ENCODE data around the gene CNTN4. TPM values are rescaled to one million over a fixed set of nuclear protein-coding genes. Genes with fewer than 3 reads are reported as not detected.

CNTN4 gene
- total RNA-seq, 1 experiment from 2014 or later: 2.9 TPM

DNA sequence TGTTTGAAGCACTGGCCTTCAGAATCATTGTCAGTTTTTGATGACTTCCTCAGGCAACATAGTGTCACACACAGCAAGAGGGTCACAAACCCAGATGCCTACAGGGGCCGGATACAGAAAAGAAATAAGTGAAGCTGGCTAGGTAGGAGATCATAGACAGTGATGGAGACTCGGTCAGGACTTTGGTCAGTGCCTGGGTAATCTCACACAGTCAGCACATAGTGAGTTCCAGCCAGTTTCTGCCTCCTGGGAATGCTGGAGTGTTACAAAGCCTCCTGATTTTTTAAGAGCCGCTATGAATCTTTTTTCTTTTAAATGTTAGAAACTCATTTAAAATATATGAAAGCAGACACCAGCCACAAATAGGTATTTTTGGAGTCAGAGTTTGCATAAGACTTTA is 612.4 kb downstream of the CNTN4 start:
- Mint-ChIP-seq H3K9me3 (ENCODE audit: low read depth, unreplicated experiment) (no peaks in the 10 kb centered on the region), H3K27me3 (ENCODE audit: unreplicated experiment) (no peaks in the 10 kb centered on the region), H3K4me1 (ENCODE audit: low read depth, unreplicated experiment) (no peaks in the 10 kb centered on the region), H3K27ac (ENCODE audit: unreplicated experiment) (no peak overlapping the region), H3K4me3 (ENCODE audit: low read depth, unreplicated experiment) (no peak overlapping the region), H3K36me3 (ENCODE audit: insufficient read depth, unreplicated experiment) (no peaks in the 10 kb centered on the region)
- CTCF ChIA-PET: no interaction called here
- intact Hi-C loops (cut with micrococcal nuclease; ENCODE audit: unreplicated experiment): no loop called here
- BruUV-seq (replicated peaks): no TSS peak
- DNase-seq: no peak
- TF ChIP-seq, protein P1, sequence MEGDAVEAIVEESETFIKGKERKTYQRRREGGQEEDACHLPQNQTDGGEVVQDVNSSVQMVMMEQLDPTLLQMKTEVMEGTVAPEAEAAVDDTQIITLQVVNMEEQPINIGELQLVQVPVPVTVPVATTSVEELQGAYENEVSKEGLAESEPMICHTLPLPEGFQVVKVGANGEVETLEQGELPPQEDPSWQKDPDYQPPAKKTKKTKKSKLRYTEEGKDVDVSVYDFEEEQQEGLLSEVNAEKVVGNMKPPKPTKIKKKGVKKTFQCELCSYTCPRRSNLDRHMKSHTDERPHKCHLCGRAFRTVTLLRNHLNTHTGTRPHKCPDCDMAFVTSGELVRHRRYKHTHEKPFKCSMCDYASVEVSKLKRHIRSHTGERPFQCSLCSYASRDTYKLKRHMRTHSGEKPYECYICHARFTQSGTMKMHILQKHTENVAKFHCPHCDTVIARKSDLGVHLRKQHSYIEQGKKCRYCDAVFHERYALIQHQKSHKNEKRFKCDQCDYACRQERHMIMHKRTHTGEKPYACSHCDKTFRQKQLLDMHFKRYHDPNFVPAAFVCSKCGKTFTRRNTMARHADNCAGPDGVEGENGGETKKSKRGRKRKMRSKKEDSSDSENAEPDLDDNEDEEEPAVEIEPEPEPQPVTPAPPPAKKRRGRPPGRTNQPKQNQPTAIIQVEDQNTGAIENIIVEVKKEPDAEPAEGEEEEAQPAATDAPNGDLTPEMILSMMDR (IDR thresholded peaks at IDR 0.05; ENCODE audit: unreplicated experiment): no peak

DNA sequence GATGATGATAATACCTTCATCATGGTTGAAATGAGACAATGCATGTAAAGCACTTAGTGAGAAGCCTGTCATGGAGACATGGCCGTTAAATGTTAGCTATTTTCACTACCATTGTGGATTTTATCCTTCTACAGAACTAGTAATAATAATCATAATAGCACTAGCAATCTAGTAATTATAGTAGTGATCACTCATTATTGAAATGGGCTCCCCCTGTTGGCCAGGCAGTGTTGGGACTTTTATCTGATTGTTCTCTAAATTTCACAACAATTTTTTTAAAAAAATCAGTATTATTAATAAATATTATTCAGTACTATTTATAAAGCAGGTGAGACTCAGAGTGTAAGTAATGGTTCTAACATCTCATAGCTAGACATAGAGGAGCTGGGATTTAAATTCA is 615.3 kb downstream of the CNTN4 start:
- no peak overlapping the region for H3K27ac Mint-ChIP-seq (ENCODE audit: unreplicated experiment)
- H3K27me3 Mint-ChIP-seq (ENCODE audit: unreplicated experiment): no peaks in the 10 kb centered on the region
- TF ChIP-seq, protein P1 (IDR thresholded peaks at IDR 0.05; ENCODE audit: unreplicated experiment): no peak
- H3K4me1 Mint-ChIP-seq (ENCODE audit: low read depth, unreplicated experiment): no peaks in the 10 kb centered on the region
- BruUV-seq (replicated peaks): no TSS peak
- CTCF ChIA-PET: no interaction called here
- no peaks in the 10 kb centered on the region for H3K36me3 Mint-ChIP-seq (ENCODE audit: insufficient read depth, unreplicated experiment)
- no peak overlapping the region for H3K4me3 Mint-ChIP-seq (ENCODE audit: low read depth, unreplicated experiment)
- peak; percentile 4 for DNase-seq
- intact Hi-C loops (cut with micrococcal nuclease; ENCODE audit: unreplicated experiment): no loop called here
- H3K9me3 Mint-ChIP-seq (ENCODE audit: low read depth, unreplicated experiment): no peaks in the 10 kb centered on the region

DNA sequence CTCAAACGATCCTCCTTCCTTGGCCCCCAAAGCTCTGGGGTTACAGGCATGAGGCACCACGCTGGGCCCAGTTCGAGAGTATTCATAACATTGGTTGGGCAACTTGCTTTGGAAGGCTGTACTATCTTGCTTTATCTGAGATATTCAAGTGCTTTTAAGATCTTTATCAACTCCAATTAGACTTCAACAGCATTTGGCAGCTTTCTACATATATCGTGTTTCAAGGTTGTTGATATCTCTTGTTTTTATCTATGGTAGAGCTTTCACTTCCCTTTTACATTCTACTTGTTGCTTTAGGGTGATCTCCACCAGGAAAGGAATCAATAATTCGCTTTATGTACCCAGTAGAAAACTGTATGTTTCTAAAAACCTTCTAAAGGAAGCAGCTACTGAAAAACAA is 616.2 kb downstream of the CNTN4 start:
- no peaks in the 10 kb centered on the region for H3K4me1 Mint-ChIP-seq (ENCODE audit: low read depth, unreplicated experiment)
- intact Hi-C loops (cut with micrococcal nuclease; ENCODE audit: unreplicated experiment): no loop called here
- CTCF ChIA-PET: no interaction called here
- H3K9me3 Mint-ChIP-seq (ENCODE audit: low read depth, unreplicated experiment): no peaks in the 10 kb centered on the region
- TF ChIP-seq, protein P1 (IDR thresholded peaks at IDR 0.05; ENCODE audit: unreplicated experiment): no peak
- no peaks in the 10 kb centered on the region for H3K36me3 Mint-ChIP-seq (ENCODE audit: insufficient read depth, unreplicated experiment)
- no peak overlapping the region for H3K4me3 Mint-ChIP-seq (ENCODE audit: low read depth, unreplicated experiment)
- H3K27me3 Mint-ChIP-seq (ENCODE audit: unreplicated experiment): no peaks in the 10 kb centered on the region
- DNase-seq: no peak
- no TSS peak for BruUV-seq (replicated peaks)
- no peak overlapping the region for H3K27ac Mint-ChIP-seq (ENCODE audit: unreplicated experiment)

DNA sequence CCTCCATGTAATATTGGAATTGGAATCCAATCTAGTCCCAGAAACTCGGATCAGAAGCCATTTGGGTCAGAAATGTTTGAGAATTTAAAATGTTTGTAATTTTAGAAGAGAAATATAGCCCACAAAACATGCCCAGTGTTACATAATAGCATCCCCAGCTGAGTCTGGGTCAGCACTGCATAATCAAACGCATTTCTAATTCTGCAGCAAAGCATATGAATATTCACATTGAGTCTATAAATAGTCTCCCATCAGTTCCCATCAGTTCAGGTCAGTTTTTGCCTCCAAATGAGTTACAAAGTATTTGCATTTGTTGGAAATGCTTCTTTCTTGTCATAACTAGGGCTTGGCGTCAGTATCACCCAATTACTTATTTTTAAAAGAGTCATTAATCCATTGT is 628.4 kb downstream of the CNTN4 start:
- CTCF ChIA-PET: no interaction called here
- H3K4me1 Mint-ChIP-seq (ENCODE audit: low read depth, unreplicated experiment): no peaks in the 10 kb centered on the region
- no peaks in the 10 kb centered on the region for H3K27me3 Mint-ChIP-seq (ENCODE audit: unreplicated experiment)
- no TSS peak for BruUV-seq (replicated peaks)
- no peak overlapping the region for H3K4me3 Mint-ChIP-seq (ENCODE audit: low read depth, unreplicated experiment)
- no peak overlapping the region for H3K27ac Mint-ChIP-seq (ENCODE audit: unreplicated experiment)
- intact Hi-C loops (cut with micrococcal nuclease; ENCODE audit: unreplicated experiment): no loop called here
- TF ChIP-seq, protein P1 (IDR thresholded peaks at IDR 0.05; ENCODE audit: unreplicated experiment): no peak
- no peak for DNase-seq
- H3K9me3 Mint-ChIP-seq (ENCODE audit: low read depth, unreplicated experiment): peaks cover 2% of the 10 kb centered on the region
- H3K36me3 Mint-ChIP-seq (ENCODE audit: insufficient read depth, unreplicated experiment): no peaks in the 10 kb centered on the region
